Esophagus squamous epithelium (tissue), 4 donors: Measurements from ENCODE around the gene ORC3.
"Not testable (repeated sequence)": the region's sequence is repeated elsewhere in the genome, so short reads cannot be mapped to it uniquely, and the experiment has no call there.

ENCODE experiments used
- POLR2A ChIP-seq, 4 donors: fragments of 450-650 bp; IDR thresholded peaks; one replicate each; pipeline ENCODE4 v1.6.1; 2017; ENCODE audit warnings: antibody characterized with exemption in 4 of 4, mild to moderate bottlenecking in 4 of 4, moderate library complexity in 3 of 4
- TF ChIP-seq, protein P1 (sequence below), 6 experiments: fragments of 450-650 bp in 4 of 6; fragments of 200-600 bp in 2 of 6; sonication (generic) in 2 of 6; IDR thresholded peaks; one replicate each; pipeline ENCODE4 v1.5.1; 2016 to 2019; ENCODE audit warnings: antibody characterized with exemption in 6 of 6, mild to moderate bottlenecking in 4 of 6, moderate library complexity in 4 of 6

DNA sequence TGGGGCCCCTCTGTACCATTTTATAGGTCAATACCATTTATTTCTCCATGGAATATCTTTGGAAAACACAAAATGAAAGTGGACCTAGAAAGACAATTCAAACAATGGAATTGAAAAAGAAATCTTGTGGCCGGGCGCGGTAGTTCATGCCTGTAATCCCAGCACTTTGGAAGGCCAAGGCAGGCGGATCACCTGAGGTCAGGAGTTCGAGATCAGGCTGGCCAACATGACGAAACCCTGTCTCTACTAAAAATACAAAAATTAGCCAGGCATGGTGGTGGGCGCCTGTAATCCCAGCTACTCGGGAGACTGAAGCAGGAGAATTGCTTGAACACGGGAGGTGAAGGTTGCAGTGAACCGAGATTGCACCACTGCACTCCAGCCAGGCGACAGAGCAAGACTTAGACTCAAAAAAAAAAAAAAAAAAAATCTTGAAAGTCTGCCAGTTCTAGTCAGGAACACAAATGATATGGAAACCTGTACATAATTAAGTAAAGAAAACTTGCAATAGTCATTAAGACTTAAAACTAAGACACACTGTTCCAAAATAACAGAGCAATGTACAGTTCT, 96.8 kb downstream of the ORC3 start:
- TF ChIP-seq, protein P1, sequence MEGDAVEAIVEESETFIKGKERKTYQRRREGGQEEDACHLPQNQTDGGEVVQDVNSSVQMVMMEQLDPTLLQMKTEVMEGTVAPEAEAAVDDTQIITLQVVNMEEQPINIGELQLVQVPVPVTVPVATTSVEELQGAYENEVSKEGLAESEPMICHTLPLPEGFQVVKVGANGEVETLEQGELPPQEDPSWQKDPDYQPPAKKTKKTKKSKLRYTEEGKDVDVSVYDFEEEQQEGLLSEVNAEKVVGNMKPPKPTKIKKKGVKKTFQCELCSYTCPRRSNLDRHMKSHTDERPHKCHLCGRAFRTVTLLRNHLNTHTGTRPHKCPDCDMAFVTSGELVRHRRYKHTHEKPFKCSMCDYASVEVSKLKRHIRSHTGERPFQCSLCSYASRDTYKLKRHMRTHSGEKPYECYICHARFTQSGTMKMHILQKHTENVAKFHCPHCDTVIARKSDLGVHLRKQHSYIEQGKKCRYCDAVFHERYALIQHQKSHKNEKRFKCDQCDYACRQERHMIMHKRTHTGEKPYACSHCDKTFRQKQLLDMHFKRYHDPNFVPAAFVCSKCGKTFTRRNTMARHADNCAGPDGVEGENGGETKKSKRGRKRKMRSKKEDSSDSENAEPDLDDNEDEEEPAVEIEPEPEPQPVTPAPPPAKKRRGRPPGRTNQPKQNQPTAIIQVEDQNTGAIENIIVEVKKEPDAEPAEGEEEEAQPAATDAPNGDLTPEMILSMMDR (IDR thresholded peaks at IDR 0.05) = not testable (repeated sequence)
- TF ChIP-seq POLR2A (IDR thresholded peaks at IDR 0.05) = not testable (repeated sequence)
